H1 (cell line): ENCODE results near the gene PCSK4. TPM values are rescaled to one million over a fixed set of nuclear protein-coding genes. Genes with fewer than 3 reads are reported as not detected.

Source experiments
- BACH1 ChIP-seq: IDR thresholded peaks from 2 replicates; pipeline ENCODE4 v1.6.1; 2012; ENCODE audit warnings: low read length, improper control_type of control experiment
- CBX8 ChIP-seq: fragments of 300-800, 300-1000 bp; sonication (generic); IDR thresholded peaks from 2 replicates; pipeline ENCODE4 v1.7.1; 2016; ENCODE audit warnings: low read depth, low read length, borderline replicate concordance
- CHD1 ChIP-seq: IDR thresholded peaks from 2 replicates; pipeline ENCODE4 v1.6.1; 2012; ENCODE audit warnings: low read depth, low read length, improper control_type of control experiment
- CTBP2 ChIP-seq: IDR thresholded peaks from 2 replicates; pipeline ENCODE4 v1.7.0; 2011; ENCODE audit warnings: borderline replicate concordance, mild to moderate bottlenecking, moderate library complexity, mixed read lengths, low read length; ENCODE audit not compliant: insufficient read depth, insufficient read length
- EZH2 ChIP-seq: fragments of 200-600 bp; sonication (generic); IDR thresholded peaks from 2 replicates; pipeline ENCODE4 v1.7.1; 2012; ENCODE audit warnings: low read depth, mild to moderate bottlenecking, moderate library complexity, low read length, inconsistent platforms; ENCODE audit not compliant: severe bottlenecking
- KDM5A ChIP-seq: fragments of 200-600 bp; IDR thresholded peaks from 2 replicates; pipeline ENCODE4 v1.7.1; 2012; ENCODE audit warnings: mild to moderate bottlenecking, low read length, inconsistent platforms, mixed read lengths
- MAFK ChIP-seq: IDR thresholded peaks from 2 replicates; pipeline ENCODE4 v1.6.1; 2012; ENCODE audit warnings: low read depth, mild to moderate bottlenecking, improper control_type of control experiment, low read length
- RBBP5 ChIP-seq: IDR thresholded peaks from 2 replicates; pipeline ENCODE4 v1.7.1; 2012; ENCODE audit warnings: low read depth, mild to moderate bottlenecking, inconsistent platforms, low read length, moderate library complexity, borderline replicate concordance
- RNF2 ChIP-seq: fragments of 200-900, 300-1000 bp; sonication (generic); IDR thresholded peaks from 2 replicates; pipeline ENCODE4 v1.7.1; 2016; ENCODE audit warnings: borderline replicate concordance, low read depth, mild to moderate bottlenecking, antibody characterized with exemption, low read length; ENCODE audit not compliant: poor library complexity, severe bottlenecking; ENCODE audit errors: missing control alignments
- SIX5 ChIP-seq: IDR thresholded peaks from 2 replicates; pipeline ENCODE4 v1.6.1; 2011; ENCODE audit warnings: mild to moderate bottlenecking, low read depth, low read length
- SP1 ChIP-seq: IDR thresholded peaks from 2 replicates; pipeline ENCODE4 v1.6.1; 2011; ENCODE audit warnings: low read depth, low read length
- SP2 ChIP-seq: IDR thresholded peaks from 2 replicates; pipeline ENCODE4 v1.6.1; 2012; ENCODE audit warnings: mild to moderate bottlenecking, low read length, inconsistent platforms
- USF2 ChIP-seq: IDR thresholded peaks from 2 replicates; pipeline ENCODE4 v1.6.1; 2011; ENCODE audit warnings: low read length, improper control_type of control experiment
- polyA plus RNA-seq, 7 experiments: library from polyadenylated mRNA; depleted of rRNA in 3 of 7; stranded (reverse) in 5 of 7; unstranded in 2 of 7; fragments of >200 nt in 5 of 7; fragments of 200-250 nt in 2 of 7; gene quantifications; 1 replicate in 5 of 7; 2 replicates in 1 of 7; 4 replicates in 1 of 7; pipeline versions ENCODE4 v1.2.1 to v1.2.3, GENCODE V29; 2011 to 2013; ENCODE audit warnings: missing spikeins in 2 of 7, mixed read lengths in 2 of 7
- total RNA-seq: library from RNA; stranded (reverse); fragmentation: NEBNext Ultra II Directional; extraction: Animal tissue kit (Norgen Biotek cat#: 25700); gene quantifications from 2 replicates; pipeline ENCODE4 v1.2.1, GENCODE V29; 2021
- TF ChIP-seq, protein P1 (sequence below): IDR thresholded peaks from 2 replicates; pipeline ENCODE4 v1.6.1; 2011; ENCODE audit warnings: low read depth, mild to moderate bottlenecking, low read length; ENCODE audit not compliant: insufficient read depth
- TF ChIP-seq, protein P2 (sequence below): IDR thresholded peaks from 2 replicates; pipeline ENCODE4 v1.6.1; 2012; ENCODE audit warnings: inconsistent platforms

Gene PCSK4
- total and polyA plus RNA-seq, 2 of the 8 experiments (the other 6 are each of a cell fraction or from before 2014, with no cell fraction given): 9.8 to 10.7 TPM

- no peak for TF ChIP-seq SP2
- TF ChIP-seq BACH1: no peak
- no peak for TF ChIP-seq MAFK
- TF ChIP-seq, protein P1, sequence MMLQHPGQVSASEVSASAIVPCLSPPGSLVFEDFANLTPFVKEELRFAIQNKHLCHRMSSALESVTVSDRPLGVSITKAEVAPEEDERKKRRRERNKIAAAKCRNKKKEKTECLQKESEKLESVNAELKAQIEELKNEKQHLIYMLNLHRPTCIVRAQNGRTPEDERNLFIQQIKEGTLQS: no peak
- TF ChIP-seq SIX5: no peak
- peak; percentile 58 for TF ChIP-seq RNF2
- no peak for TF ChIP-seq KDM5A
- TF ChIP-seq RBBP5: no peak
- no peak for TF ChIP-seq CTBP2
- TF ChIP-seq CBX8: no peak
- peak; percentile 89 for TF ChIP-seq EZH2
- TF ChIP-seq, protein P2, sequence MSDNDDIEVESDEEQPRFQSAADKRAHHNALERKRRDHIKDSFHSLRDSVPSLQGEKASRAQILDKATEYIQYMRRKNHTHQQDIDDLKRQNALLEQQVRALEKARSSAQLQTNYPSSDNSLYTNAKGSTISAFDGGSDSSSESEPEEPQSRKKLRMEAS: peak; percentile 62
- peak; percentile 37; the same call in 1 of the 2 replicates for TF ChIP-seq USF2
- TF ChIP-seq SP1: no peak
- no peak for TF ChIP-seq CHD1
Observed at GRCh38 chr19:1468274-1468820, 21.8 kb downstream of the PCSK4 start (continued).
